HEK293 (cell line): ENCODE results near the gene ZBTB17.

Experiments used
- CTCF ChIA-PET: fragments of 350-600 bp; formaldehyde crosslinking; extraction: SDS; loops from one replicate; lab custom pipeline; 2021; ENCODE audit warnings: antibody characterized with exemption; lab: Yijun Ruan, JAX
- POLR2A ChIA-PET: fragments of 300-600 bp; formaldehyde crosslinking; extraction: SDS; loops from one replicate; lab custom pipeline; 2020; ENCODE audit warnings: antibody characterized with exemption, inconsistent platforms; lab: Yijun Ruan, JAX
- H3K27ac ChIP-seq: fragments of 200-500 bp; sonication (Bioruptor generic); 2 replicates; pipeline ENCODE4 v1.5.1; 2014; ENCODE audit warnings: low read depth, low read length, control low read depth, inconsistent platforms; ENCODE audit errors: extremely low read depth
- H3K36me3 ChIP-seq, 2 experiments: fragments of 200-500 bp in 1 of 2; sonication (Bioruptor generic) in 1 of 2; 1 replicate in 1 of 2; 2 replicates in 1 of 2; pipeline ENCODE4 v1.5.1; 2014 to 2017; ENCODE audit warnings: inconsistent platforms in 2 of 2, low read length in 2 of 2; ENCODE audit not compliant: control insufficient read depth in 2 of 2, insufficient read depth in 1 of 2
- H3K4me1 ChIP-seq: fragments of 200-500 bp; sonication (Bioruptor generic); 2 replicates; pipeline ENCODE4 v1.5.1; 2014; ENCODE audit warnings: mild to moderate bottlenecking, low read length, inconsistent platforms; ENCODE audit not compliant: control insufficient read depth, insufficient read depth
- H3K4me3 ChIP-seq: 2 replicates; pipeline ENCODE4 v1.5.1; 2011; ENCODE audit warnings: low read depth, mild to moderate bottlenecking, control low read depth, low read length, moderate library complexity
- H3K9me3 ChIP-seq: fragments of 200-500 bp; sonication (Bioruptor generic); 2 replicates; pipeline ENCODE4 v1.5.1; 2014; ENCODE audit warnings: low read depth, low read length, inconsistent platforms; ENCODE audit not compliant: control insufficient read depth, insufficient read depth
- GLIS2 ChIP-seq: fragments of 450-650 bp; formaldehyde crosslinking; IDR thresholded peaks from 2 replicates; pipeline ENCODE4 v1.5.1; 2016; ENCODE audit warnings: missing biosample characterization, missing genetic modification characterization
- HOXC10 ChIP-seq: sonication (generic); formaldehyde crosslinking; IDR thresholded peaks from 2 replicates; pipeline ENCODE4 v1.8.1; 2023; ENCODE audit warnings: mild to moderate bottlenecking, missing genetic modification reagents
- KLF7 ChIP-seq: fragments of 450-650 bp; formaldehyde crosslinking; IDR thresholded peaks from 2 replicates; pipeline ENCODE4 v1.5.1; 2016; ENCODE audit warnings: missing biosample characterization, missing genetic modification characterization, borderline replicate concordance
- OSR2 ChIP-seq: fragments of 450-650 bp; formaldehyde crosslinking; IDR thresholded peaks from 2 replicates; pipeline ENCODE4 v1.5.1; 2016; ENCODE audit warnings: missing biosample characterization, missing genetic modification characterization
- OVOL3 ChIP-seq: fragments of 450-650 bp; formaldehyde crosslinking; IDR thresholded peaks from 2 replicates; pipeline ENCODE4 v1.5.1; 2016; ENCODE audit warnings: missing biosample characterization, missing genetic modification characterization
- PRDM4 ChIP-seq: fragments of 450-650 bp; formaldehyde crosslinking; IDR thresholded peaks from 2 replicates; pipeline ENCODE4 v1.5.1; 2017; ENCODE audit warnings: missing biosample characterization, missing genetic modification characterization
- SCRT1 ChIP-seq: fragments of 450-650 bp; formaldehyde crosslinking; IDR thresholded peaks from 2 replicates; pipeline ENCODE4 v1.5.1; 2016; ENCODE audit warnings: missing biosample characterization, missing genetic modification characterization, borderline replicate concordance
- SP7 ChIP-seq: fragments of 450-650 bp; formaldehyde crosslinking; IDR thresholded peaks from 2 replicates; pipeline ENCODE4 v1.5.1; 2016; ENCODE audit warnings: missing biosample characterization, missing genetic modification characterization
- ZNF184 ChIP-seq: fragments of 450-650 bp; IDR thresholded peaks from 2 replicates; pipeline ENCODE4 v1.5.1; 2018; ENCODE audit warnings: missing biosample characterization, mild to moderate bottlenecking, missing genetic modification characterization
- ZNF311 ChIP-seq: fragments of 450-650 bp; formaldehyde crosslinking; IDR thresholded peaks from 2 replicates; pipeline ENCODE4 v1.5.1; 2017; ENCODE audit warnings: missing biosample characterization, missing genetic modification characterization, borderline replicate concordance
- ZNF426 ChIP-seq: fragments of 450-650 bp; formaldehyde crosslinking; IDR thresholded peaks from 2 replicates; pipeline ENCODE4 v1.5.1; 2017; ENCODE audit warnings: missing biosample characterization, missing genetic modification characterization, mild to moderate bottlenecking, inconsistent platforms, moderate library complexity
- ZNF510 ChIP-seq: fragments of 450-650 bp; formaldehyde crosslinking; IDR thresholded peaks from 2 replicates; pipeline ENCODE4 v1.5.1; 2018; ENCODE audit warnings: mild to moderate bottlenecking, missing genetic modification characterization, missing biosample characterization; ENCODE audit not compliant: insufficient replicate concordance
- ZNF585B ChIP-seq: fragments of 450-650 bp; formaldehyde crosslinking; IDR thresholded peaks from 2 replicates; pipeline ENCODE4 v1.5.1; 2016; ENCODE audit warnings: missing biosample characterization, missing genetic modification characterization
- ZNF600 ChIP-seq: fragments of 450-650 bp; formaldehyde crosslinking; IDR thresholded peaks from 2 replicates; pipeline ENCODE4 v1.5.1; 2016; ENCODE audit warnings: missing biosample characterization, missing genetic modification characterization
- ZNF677 ChIP-seq: fragments of 450-650 bp; IDR thresholded peaks from 2 replicates; pipeline ENCODE4 v1.5.0; 2018; ENCODE audit warnings: missing biosample characterization, mild to moderate bottlenecking, missing genetic modification characterization, moderate library complexity

ZBTB17 gene

GRCh38 chr1:15936025-15936424 lies 39.9 kb downstream of the ZBTB17 start:
- CTCF ChIA-PET: interaction anchor here (0.6 kb wide), 1 partner anchor 128 kb away, joined by 3 read pairs; no protein-coding TSS in a partner anchor
- POLR2A ChIA-PET: interaction anchor here (0.7 kb wide), 1 partner anchor 9 kb away, joined by 3 read pairs; no protein-coding TSS in a partner anchor
- Histone ChIP-seq H3K4me3 (no peak overlapping the region), H3K27ac (no peak overlapping the region), H3K4me1 (no peaks in the 10 kb centered on the region), H3K9me3 (no peaks in the 10 kb centered on the region), H3K36me3 (peaks cover 7 to 99% of the 10 kb centered on the region in 2 experiments; a peak in 2 of 3 replicates)
- TF ChIP-seq SCRT1 (tag by site-specific recombination): no peak
- 0 out of 2 replicates have a peak, but pooled peaks have one; percentile 15 for TF ChIP-seq PRDM4 (tag by site-specific recombination)

GRCh38 chr1:15935056-15935950 lies 40.6 kb downstream of the ZBTB17 start:
- ChIA-PET CTCF (no interaction called here), POLR2A (no interaction called here)
- TF ChIP-seq ZNF600 (tag by site-specific recombination) (peak; percentile 33; the same call in 1 of the 2 replicates), GLIS2 (tag by site-specific recombination) (peak; percentile 17; the same call in 1 of the 2 replicates), HOXC10 (CRISPR knock-in tag) (no peak)
- H3K36me3 ChIP-seq: peaks cover 12 to 99% of the 10 kb centered on the region in 2 experiments
- H3K4me1 ChIP-seq: no peaks in the 10 kb centered on the region
- no peaks in the 10 kb centered on the region for H3K9me3 ChIP-seq
- no peak overlapping the region for H3K4me3 ChIP-seq
- H3K27ac ChIP-seq: no peak overlapping the region

- Histone ChIP-seq H3K4me1 (no peaks in the 10 kb centered on the region), H3K27ac (no peak overlapping the region), H3K36me3 (peaks cover 19 to 100% of the 10 kb centered on the region in 2 experiments), H3K4me3 (no peak overlapping the region), H3K9me3 (no peaks in the 10 kb centered on the region)
- ChIA-PET CTCF (interaction anchor here (1.3 kb wide), 1 partner anchor 9 kb away, joined by 3 read pairs; no protein-coding TSS in a partner anchor), POLR2A (no interaction called here)
- TF ChIP-seq ZNF184 (no peak), SP7 (tag by site-specific recombination) (no peak), OSR2 (no peak), ZNF677 (tag by site-specific recombination) (no peak), ZNF311 (tag by site-specific recombination) (no peak), ZNF510 (no peak), OVOL3 (no peak), KLF7 (no peak), ZNF426 (tag by site-specific recombination) (no peak), ZNF585B (tag by site-specific recombination) (no peak)
These were observed 41.5 kb downstream of the ZBTB17 start for GRCh38 chr1:15934211-15935055.
